ENCODE measurements around the gene ACOX1.

ACOX1 gene

DNA sequence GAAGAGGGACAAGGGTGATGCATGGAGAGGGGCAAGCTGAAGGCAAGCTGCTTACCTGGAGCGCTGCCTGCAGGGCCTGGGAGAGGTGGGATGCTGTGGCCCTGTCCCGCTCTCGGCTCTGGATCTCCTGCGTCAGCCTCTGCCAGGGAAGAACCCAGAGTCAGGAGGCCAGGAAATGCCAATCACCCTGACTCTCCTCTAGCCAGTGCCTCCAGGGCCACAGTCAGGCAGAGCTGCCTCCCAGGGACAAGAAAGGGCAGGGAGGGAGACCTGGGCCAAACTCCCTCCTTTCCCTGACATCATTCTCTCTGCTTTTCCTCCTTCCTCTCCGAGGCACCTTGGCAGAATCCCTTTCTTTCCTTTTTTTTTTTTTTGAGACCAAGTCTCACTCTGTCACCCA lies 33.0 kb upstream of the ACOX1 start:
- Histone ChIP-seq H3K9me3 (ENCODE audit: severe bottlenecking) (no peaks in the 10 kb centered on the region), H3K36me3 (peaks cover 10% of the 10 kb centered on the region), H3K4me3 (ENCODE audit: low read depth, low read length) (no peak overlapping the region), H3K27ac (no peak overlapping the region), H3K27me3 (ENCODE audit: insufficient read depth, low read depth, severe bottlenecking) (no peaks in the 10 kb centered on the region)
- TF ChIP-seq, protein P1, sequence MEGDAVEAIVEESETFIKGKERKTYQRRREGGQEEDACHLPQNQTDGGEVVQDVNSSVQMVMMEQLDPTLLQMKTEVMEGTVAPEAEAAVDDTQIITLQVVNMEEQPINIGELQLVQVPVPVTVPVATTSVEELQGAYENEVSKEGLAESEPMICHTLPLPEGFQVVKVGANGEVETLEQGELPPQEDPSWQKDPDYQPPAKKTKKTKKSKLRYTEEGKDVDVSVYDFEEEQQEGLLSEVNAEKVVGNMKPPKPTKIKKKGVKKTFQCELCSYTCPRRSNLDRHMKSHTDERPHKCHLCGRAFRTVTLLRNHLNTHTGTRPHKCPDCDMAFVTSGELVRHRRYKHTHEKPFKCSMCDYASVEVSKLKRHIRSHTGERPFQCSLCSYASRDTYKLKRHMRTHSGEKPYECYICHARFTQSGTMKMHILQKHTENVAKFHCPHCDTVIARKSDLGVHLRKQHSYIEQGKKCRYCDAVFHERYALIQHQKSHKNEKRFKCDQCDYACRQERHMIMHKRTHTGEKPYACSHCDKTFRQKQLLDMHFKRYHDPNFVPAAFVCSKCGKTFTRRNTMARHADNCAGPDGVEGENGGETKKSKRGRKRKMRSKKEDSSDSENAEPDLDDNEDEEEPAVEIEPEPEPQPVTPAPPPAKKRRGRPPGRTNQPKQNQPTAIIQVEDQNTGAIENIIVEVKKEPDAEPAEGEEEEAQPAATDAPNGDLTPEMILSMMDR (IDR thresholded peaks at IDR 0.05; ENCODE audit: low read depth, low read length): no peak
- no peak for DNase-seq

DNA sequence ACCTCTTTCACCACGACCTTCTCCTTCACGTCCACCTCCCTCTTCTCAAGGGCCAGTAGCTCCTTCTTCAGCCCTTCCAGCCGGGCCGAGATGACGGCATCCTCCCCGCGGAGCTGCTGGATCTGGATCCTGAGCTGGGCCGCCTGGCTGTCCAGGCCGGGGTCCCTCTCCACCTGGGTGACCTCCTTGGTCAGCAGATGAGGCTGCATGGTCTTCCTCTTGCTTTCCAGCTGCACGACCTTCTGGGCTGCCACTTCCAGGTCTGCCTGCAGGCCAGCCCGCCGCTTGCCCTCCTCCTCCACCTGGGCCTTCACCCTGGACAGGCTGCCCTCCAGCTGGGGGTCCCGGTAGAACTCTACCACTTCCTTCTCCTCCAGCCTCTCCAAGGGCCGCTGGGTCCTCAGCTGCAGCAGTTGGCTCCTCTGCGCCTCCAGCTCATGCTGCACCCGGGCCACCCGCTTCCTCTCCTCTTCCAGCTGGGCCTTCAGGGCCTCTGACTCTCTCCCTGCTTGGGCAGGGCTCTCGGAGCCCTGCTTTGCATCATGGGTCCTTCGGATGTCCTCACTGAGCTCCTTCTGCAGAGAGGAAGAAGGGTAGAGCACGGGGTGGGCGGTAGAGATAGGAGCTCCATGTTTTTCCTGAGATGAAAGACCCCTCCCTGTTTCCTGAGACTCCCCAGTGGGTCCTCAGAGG lies 31.1 kb upstream of the ACOX1 start:
- H3K36me3 ChIP-seq: peaks cover 27% of the 10 kb centered on the region
- TF ChIP-seq, protein P1 (IDR thresholded peaks at IDR 0.05; ENCODE audit: low read depth, low read length): no peak
- no peak for DNase-seq
- H3K9me3 ChIP-seq (ENCODE audit: severe bottlenecking): no peaks in the 10 kb centered on the region
- no peak overlapping the region for H3K27ac ChIP-seq
- H3K27me3 ChIP-seq (ENCODE audit: insufficient read depth, low read depth, severe bottlenecking): no peaks in the 10 kb centered on the region
- H3K4me3 ChIP-seq (ENCODE audit: low read depth, low read length): no peak overlapping the region

DNA sequence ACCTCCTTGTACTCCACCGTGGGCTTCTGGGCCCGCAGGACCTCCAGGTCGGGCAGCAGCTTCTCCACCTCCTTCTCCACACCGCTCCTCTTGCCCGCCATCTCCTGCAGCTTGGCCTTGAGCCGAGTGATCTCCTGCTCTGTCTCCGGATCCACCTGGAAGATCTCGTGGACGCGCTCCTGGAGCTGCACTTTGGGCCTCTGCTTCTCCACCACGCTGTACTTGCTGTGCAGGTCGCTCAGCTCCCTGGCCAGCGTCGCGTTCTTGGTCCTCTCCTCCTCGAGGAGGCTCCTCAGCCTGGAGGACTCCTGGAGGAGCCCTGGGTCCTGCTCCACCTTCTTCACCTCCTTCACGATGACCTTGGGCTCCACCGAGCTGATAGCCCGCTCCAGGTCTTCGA lies 30.5 kb upstream of the ACOX1 start:
- Histone ChIP-seq H3K4me3 (ENCODE audit: low read depth, low read length) (no peak overlapping the region), H3K36me3 (peaks cover 33% of the 10 kb centered on the region), H3K9me3 (ENCODE audit: severe bottlenecking) (no peaks in the 10 kb centered on the region), H3K27me3 (ENCODE audit: insufficient read depth, low read depth, severe bottlenecking) (no peaks in the 10 kb centered on the region), H3K27ac (no peak overlapping the region)
- DNase-seq: no peak
- TF ChIP-seq, protein P1 (IDR thresholded peaks at IDR 0.05; ENCODE audit: low read depth, low read length): no peak

DNA sequence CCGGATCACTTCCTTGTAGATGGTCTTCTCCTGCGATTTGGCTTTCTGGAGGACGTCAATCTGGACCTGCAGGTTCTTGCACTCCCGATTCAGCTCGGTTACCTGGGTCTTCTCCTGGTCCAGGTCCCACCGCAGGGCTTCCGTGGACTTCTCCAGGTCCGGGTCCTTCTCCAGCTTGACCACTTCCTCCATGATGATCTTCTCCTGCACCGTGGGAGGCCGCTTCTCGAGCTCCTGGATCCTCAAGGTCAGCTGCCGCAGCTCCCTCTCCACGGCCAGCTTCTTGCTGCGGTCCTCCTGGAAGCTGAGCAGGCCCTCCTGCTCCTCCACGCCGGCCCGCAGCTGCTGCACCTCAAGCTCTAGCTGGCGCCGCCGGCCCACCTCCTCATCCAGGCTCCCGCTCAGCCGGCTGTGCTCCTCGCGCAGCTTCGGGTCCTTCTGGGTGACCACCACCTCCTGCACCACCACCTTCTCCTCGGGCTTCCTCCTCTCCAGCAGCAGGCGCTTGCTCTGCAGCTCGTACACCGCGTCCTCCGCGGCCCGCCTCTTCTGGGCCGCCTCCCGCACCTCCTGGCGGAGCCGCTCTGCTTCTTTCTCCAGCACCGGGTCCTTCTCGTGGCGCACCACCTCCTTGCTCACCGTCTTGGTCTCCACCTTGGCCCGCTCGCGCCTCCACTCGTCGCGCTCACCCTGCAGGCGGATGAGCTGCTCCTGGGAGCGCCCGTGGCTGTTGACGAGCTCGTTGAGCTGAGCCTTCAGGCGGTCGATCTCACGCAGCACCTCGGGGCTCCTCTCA lies 29.9 kb upstream of the ACOX1 start:
- no peaks in the 10 kb centered on the region for H3K9me3 ChIP-seq (ENCODE audit: severe bottlenecking)
- no peaks in the 10 kb centered on the region for H3K27me3 ChIP-seq (ENCODE audit: insufficient read depth, low read depth, severe bottlenecking)
- no peak for DNase-seq
- H3K27ac ChIP-seq: no peak overlapping the region
- peaks cover 40% of the 10 kb centered on the region for H3K36me3 ChIP-seq
- TF ChIP-seq, protein P1 (IDR thresholded peaks at IDR 0.05; ENCODE audit: low read depth, low read length): no peak
- H3K4me3 ChIP-seq (ENCODE audit: low read depth, low read length): no peak overlapping the region

DNA sequence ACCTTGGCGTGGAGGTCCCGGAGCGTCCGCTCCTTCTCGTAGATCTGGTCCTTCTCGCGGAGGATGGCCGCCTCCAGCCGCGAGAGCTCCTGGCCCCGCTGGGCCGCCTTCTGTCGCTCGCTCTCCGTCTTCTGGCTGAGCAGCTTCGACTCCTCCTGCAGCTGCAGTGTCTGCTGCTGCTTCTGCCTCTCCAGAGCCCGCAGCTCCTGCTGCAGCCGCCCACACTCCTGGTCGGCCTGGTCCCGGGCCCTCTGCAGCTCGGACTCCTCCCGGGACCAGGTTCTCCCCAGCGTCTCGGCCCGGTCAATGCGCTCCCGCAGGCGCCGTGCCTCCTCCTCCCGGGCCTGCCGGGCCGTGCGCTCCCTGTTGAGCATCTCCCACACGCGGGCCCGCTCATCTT lies 29.2 kb upstream of the ACOX1 start:
- TF ChIP-seq, protein P1 (IDR thresholded peaks at IDR 0.05; ENCODE audit: low read depth, low read length): no peak
- peaks cover 45% of the 10 kb centered on the region for H3K36me3 ChIP-seq
- H3K27me3 ChIP-seq (ENCODE audit: insufficient read depth, low read depth, severe bottlenecking): no peaks in the 10 kb centered on the region

More for the DNA sequence above, 29.2 kb upstream of the ACOX1 start:
- no peak for DNase-seq
- H3K9me3 ChIP-seq (ENCODE audit: severe bottlenecking): no peaks in the 10 kb centered on the region
- no peak overlapping the region for H3K27ac ChIP-seq
- no peak overlapping the region for H3K4me3 ChIP-seq (ENCODE audit: low read depth, low read length)

Data from WERI-Rb-1 (cell line).